ENCODE data around the gene ZCCHC14. TPM values are rescaled to one million over a fixed set of nuclear protein-coding genes. Genes with fewer than 3 reads are reported as not detected.

Gene ZCCHC14
- total and polyA plus RNA-seq, 2 of the 13 experiments (the other 11 are each of a cell fraction or from before 2014, with no cell fraction given): 12.4 to 12.5 TPM

DNA sequence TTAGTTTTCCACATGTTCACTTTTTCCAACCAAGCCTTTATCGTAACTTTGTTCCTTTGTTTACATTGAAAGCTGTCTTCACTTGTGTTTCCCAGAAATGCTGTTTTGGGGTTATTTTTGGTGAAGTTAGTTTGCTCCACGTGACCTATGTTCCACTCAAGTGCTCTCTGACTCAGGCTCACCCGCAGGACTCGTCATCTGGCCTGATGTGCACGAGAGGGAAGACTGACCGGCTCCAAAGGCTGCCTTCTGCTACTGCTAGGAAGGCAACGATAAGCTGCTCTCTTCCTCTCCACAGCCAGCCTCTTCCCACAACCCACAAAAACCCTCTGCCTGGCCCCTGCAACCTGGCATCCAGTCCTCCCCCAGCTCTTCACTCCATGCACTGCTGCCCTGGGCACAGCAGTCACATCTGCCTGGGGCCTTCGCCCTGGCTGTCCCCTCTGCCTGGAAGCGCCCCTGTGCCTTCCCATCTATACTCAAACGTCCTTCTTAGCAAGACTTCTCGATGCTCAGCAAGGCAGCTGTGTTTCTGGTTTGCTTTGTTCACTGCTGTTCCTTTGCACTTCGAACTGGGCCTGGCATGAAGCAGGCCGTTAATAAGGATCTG is 28.0 kb downstream of the ZCCHC14 start (continued):
- TF ChIP-seq, protein P1, sequence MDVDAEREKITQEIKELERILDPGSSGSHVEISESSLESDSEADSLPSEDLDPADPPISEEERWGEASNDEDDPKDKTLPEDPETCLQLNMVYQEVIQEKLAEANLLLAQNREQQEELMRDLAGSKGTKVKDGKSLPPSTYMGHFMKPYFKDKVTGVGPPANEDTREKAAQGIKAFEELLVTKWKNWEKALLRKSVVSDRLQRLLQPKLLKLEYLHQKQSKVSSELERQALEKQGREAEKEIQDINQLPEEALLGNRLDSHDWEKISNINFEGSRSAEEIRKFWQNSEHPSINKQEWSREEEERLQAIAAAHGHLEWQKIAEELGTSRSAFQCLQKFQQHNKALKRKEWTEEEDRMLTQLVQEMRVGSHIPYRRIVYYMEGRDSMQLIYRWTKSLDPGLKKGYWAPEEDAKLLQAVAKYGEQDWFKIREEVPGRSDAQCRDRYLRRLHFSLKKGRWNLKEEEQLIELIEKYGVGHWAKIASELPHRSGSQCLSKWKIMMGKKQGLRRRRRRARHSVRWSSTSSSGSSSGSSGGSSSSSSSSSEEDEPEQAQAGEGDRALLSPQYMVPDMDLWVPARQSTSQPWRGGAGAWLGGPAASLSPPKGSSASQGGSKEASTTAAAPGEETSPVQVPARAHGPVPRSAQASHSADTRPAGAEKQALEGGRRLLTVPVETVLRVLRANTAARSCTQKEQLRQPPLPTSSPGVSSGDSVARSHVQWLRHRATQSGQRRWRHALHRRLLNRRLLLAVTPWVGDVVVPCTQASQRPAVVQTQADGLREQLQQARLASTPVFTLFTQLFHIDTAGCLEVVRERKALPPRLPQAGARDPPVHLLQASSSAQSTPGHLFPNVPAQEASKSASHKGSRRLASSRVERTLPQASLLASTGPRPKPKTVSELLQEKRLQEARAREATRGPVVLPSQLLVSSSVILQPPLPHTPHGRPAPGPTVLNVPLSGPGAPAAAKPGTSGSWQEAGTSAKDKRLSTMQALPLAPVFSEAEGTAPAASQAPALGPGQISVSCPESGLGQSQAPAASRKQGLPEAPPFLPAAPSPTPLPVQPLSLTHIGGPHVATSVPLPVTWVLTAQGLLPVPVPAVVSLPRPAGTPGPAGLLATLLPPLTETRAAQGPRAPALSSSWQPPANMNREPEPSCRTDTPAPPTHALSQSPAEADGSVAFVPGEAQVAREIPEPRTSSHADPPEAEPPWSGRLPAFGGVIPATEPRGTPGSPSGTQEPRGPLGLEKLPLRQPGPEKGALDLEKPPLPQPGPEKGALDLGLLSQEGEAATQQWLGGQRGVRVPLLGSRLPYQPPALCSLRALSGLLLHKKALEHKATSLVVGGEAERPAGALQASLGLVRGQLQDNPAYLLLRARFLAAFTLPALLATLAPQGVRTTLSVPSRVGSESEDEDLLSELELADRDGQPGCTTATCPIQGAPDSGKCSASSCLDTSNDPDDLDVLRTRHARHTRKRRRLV (CRISPR knock-in tag; IDR thresholded peaks at IDR 0.05): no peak
- TF ChIP-seq ZNF619 (CRISPR knock-in tag; IDR thresholded peaks at IDR 0.05) (peak; percentile 36; the same call in 1 of the 2 replicates), CREB1 (IDR thresholded peaks at IDR 0.05) (0 out of 2 replicates have a peak, but pooled peaks have one; percentile 8), CREB1 (CRISPR knock-in tag; IDR thresholded peaks at IDR 0.05) (no peak), ZNF850 (CRISPR knock-in tag; conservative IDR thresholded peaks at IDR 0.05) (no peak), PCBP2 (optimal IDR thresholded peaks at IDR 0.05; ENCODE audit: low read depth, low read length, poor library complexity, severe bottlenecking) (no peak), HMG20B (CRISPR knock-in tag; conservative IDR thresholded peaks at IDR 0.05) (no peak), FOXM1 (CRISPR knock-in tag; IDR thresholded peaks at IDR 0.05) (no peak), ARNT2 (CRISPR knock-in tag; IDR thresholded peaks at IDR 0.05; ENCODE audit: low read depth) (no peak), ZNF614 (CRISPR knock-in tag; IDR thresholded peaks at IDR 0.05; ENCODE audit: borderline replicate concordance) (no peak), ZNF496 (CRISPR knock-in tag; IDR thresholded peaks at IDR 0.05; ENCODE audit: insufficient replicate concordance) (no peak), ZFP36 (IDR thresholded peaks at IDR 0.05; ENCODE audit: borderline replicate concordance, low read depth, low read length, partially characterized antibody) (no peak), CBX1 (IDR thresholded peaks at IDR 0.05; ENCODE audit: low read depth) (no peak), NFE2L1 (CRISPR knock-in tag; IDR thresholded peaks at IDR 0.05; ENCODE audit: borderline replicate concordance) (no peak), ZNF577 (CRISPR knock-in tag; IDR thresholded peaks at IDR 0.05; ENCODE audit: borderline replicate concordance, low read depth) (no peak), NRL (CRISPR knock-in tag; IDR thresholded peaks at IDR 0.05; ENCODE audit: borderline replicate concordance) (peak; percentile 88), RAD51 (IDR thresholded peaks at IDR 0.05; ENCODE audit: borderline replicate concordance) (0 out of 2 replicates have a peak, but pooled peaks have one; percentile 3), SOX5 (CRISPR knock-in tag; IDR thresholded peaks at IDR 0.05; ENCODE audit: borderline replicate concordance) (no peak), TCF7 (IDR thresholded peaks at IDR 0.05; ENCODE audit: low read depth) (no peak), HDAC6 (IDR thresholded peaks at IDR 0.05; ENCODE audit: low read depth, low read length) (no peak)
- TF ChIP-seq, protein P2, sequence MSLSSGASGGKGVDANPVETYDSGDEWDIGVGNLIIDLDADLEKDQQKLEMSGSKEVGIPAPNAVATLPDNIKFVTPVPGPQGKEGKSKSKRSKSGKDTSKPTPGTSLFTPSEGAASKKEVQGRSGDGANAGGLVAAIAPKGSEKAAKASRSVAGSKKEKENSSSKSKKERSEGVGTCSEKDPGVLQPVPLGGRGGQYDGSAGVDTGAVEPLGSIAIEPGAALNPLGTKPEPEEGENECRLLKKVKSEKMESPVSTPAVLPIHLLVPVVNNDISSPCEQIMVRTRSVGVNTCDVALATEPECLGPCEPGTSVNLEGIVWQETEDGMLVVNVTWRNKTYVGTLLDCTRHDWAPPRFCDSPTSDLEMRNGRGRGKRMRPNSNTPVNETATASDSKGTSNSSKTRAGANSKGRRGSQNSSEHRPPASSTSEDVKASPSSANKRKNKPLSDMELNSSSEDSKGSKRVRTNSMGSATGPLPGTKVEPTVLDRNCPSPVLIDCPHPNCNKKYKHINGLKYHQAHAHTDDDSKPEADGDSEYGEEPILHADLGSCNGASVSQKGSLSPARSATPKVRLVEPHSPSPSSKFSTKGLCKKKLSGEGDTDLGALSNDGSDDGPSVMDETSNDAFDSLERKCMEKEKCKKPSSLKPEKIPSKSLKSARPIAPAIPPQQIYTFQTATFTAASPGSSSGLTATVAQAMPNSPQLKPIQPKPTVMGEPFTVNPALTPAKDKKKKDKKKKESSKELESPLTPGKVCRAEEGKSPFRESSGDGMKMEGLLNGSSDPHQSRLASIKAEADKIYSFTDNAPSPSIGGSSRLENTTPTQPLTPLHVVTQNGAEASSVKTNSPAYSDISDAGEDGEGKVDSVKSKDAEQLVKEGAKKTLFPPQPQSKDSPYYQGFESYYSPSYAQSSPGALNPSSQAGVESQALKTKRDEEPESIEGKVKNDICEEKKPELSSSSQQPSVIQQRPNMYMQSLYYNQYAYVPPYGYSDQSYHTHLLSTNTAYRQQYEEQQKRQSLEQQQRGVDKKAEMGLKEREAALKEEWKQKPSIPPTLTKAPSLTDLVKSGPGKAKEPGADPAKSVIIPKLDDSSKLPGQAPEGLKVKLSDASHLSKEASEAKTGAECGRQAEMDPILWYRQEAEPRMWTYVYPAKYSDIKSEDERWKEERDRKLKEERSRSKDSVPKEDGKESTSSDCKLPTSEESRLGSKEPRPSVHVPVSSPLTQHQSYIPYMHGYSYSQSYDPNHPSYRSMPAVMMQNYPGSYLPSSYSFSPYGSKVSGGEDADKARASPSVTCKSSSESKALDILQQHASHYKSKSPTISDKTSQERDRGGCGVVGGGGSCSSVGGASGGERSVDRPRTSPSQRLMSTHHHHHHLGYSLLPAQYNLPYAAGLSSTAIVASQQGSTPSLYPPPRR (CRISPR knock-in tag; IDR thresholded peaks at IDR 0.05; ENCODE audit: borderline replicate concordance): no peak

All from HepG2 (cell line).